Activated naive CD4-positive, alpha-beta T cell (primary cell): ENCODE measurements around the gene ADRM1.

Experiments
- DNase-seq, 4 experiments: peaks; one replicate each; lab custom pipeline; 2025; lab: John Stamatoyannopoulos, UW

ADRM1 gene

DNA sequence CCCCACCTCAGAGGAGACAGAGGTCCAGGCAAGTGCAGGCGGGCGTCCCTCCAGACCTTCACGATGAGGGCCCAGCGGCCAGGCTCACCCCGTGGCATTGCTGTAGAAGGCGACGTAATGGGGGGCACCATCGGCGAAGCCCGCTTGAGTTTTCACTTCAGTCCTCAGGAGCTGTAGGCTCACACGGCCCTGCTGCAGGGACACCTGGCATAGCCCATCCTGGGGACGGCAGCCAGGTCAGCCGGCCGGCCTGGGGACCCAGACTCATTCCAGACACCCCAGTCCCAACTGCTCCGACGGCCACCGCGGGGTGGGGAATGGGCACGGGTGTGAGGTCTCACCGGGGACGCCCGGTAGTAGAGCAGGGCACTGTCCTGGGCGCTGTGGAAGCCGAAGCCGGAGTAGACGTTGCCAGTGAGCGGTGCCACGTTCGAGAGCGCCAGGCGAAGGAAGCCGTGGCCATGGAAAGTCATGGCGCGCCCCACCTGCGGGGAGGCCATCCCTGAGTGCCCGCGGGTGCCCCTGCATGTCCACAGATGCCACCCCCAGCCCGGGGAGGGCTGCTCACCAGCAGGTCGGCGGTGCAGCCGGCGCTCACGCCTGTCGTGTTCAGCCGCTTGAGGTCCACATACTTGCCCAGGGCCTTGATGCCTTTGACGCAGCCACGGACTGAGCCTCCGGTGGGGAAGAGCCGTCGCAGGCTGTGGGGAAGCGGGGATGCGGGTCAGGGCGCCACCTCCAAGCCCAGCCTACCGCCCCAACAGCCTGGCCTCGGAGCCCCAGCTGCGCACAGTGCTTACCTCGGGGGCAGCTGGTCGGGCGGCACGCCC, 9.2 kb downstream of the ADRM1 start:
- no peak for DNase-seq

DNA sequence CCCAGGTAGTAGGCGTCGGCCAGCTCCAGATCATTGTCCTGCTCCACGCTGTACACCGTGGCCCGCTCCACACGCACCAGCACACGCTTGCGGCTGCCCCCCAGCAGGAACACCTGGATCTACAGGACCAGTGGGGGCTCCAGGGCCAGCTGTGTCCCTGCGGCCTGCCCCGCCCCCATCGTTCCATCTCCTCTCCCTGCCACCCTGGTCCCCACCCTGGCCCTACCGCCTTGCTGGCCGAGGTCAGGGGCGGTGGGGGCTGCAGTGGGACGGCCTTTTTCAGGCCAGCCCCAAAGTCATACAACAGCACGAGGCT, 9.8 kb downstream of the ADRM1 start:
- no peak for DNase-seq

DNA sequence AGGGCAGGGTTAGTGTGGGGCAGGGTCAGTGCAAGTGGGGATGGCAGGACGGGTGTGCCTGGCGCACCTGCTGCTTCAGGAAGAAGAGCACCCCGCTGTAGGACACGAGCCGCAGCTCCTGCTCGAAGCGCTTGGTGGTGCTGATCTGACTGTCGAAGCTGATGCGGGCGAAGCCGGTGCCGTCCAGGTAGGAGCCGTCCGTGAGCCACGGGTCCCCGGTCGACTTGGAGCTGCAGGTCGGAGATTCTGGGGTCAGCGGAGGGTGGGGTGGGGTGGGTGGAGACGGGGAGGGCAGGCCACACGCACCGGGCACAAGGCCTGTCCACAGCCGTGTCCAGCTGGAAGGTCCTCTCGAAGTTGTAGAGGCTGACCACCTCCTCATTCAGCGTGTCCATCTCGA, 10.2 kb downstream of the ADRM1 start:
- no peak for DNase-seq

DNA sequence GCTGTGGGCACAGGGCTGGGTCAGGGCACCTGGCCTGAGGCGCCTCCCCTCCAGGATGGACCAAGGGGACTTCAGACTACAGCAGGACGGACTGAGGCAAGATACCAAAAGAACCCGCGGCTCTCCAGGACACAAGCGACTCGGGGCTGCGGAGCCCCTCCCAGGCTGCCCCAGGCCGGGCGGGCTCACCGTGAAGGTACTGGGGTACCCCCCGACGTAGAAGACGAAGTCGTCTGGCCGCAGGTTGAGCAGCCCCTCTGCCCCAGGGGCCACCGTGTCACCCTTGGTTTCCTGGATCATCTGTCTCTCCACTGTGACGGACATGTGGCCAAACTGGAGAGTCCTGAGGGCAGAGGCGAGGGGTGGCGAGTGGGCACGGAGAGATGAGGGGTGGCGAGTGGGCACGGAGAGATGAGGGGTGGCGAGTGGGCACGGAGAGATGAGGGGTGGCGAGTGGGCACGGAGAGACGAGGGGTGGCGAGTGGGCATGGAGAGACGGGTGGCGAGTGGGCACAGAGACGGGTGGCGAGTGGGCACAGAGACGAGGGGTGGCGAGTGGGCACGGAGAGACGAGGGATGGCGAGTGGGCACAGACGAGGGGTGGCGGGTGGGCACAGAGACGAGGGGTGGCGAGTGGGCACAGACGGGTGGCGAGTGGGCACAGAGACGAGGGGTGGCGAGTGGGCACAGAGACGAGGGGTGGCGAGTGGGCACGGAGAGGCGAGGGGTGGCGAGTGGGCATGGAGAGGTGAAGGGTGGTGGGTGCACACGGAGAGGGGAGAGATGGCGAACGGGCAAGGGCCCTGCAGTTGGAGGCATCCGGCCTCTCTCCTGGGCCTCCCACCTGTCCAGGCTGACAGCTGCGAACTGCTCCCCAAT, 10.9 kb downstream of the ADRM1 start:
- DNase-seq, result no peak

DNA sequence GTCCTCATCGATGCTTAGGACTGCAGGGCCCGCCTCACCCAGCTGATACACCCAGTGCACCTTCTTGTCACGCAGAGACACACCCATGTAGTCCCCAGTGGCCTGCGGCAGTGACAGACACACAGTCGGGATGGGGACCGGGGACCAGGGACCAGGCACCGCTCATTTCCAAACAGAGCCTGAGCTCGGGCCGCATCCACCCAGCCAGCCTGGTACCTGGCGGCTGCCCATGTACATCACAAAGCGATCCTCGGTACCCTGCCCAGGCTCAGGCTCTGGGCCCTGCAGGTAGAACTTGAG, 11.5 kb downstream of the ADRM1 start:
- DNase-seq, result no peak

DNA sequence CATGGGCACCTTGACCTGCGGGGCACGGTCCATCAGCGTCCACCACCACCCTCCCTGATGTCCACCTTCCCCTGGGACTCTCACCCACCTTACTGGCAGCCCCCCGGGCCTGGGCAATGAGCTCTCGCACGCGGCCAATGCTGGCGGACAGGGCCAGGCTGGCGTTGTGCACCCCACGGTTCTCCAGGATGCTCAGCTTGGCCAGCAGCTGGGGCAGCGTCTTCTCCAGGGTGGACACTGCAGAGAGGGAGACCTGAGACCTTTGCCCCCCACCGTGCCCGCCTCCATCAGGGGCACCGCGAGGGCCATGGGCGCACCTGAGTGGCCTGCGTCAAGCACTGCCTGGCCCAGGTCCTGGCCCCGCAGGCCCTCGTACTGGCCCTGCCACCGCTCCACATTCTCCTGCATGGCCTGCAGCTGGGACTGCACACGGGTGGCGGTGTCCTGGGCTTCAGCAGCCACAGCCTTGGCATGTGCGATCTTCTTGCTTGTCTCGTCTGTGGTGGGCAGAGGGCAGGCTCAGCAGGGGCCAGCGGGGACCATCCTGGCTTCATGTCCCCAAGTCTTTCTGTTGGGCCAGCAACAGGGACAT, 12.0 kb downstream of the ADRM1 start:
- no peak for DNase-seq

DNA sequence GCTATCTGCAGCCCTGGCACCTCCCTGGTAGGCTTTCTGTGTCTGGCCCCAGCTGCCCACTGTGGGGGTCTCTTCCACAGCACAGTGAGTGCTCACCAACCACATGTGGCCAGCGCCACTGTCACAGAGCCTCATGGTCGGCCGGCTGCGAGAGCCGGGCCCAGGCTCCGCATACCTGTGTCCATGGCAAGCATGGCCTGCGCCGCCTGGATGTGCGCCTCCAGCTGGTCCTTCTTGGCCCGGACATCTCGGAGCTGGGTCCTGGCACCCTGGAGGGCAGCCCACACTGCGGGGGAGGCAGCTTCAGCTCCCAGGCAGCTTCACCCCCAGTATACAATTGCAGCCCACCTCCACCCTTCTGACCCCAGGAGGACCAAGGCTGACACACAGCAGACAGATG, 13.0 kb downstream of the ADRM1 start:
- no peak for DNase-seq

DNA sequence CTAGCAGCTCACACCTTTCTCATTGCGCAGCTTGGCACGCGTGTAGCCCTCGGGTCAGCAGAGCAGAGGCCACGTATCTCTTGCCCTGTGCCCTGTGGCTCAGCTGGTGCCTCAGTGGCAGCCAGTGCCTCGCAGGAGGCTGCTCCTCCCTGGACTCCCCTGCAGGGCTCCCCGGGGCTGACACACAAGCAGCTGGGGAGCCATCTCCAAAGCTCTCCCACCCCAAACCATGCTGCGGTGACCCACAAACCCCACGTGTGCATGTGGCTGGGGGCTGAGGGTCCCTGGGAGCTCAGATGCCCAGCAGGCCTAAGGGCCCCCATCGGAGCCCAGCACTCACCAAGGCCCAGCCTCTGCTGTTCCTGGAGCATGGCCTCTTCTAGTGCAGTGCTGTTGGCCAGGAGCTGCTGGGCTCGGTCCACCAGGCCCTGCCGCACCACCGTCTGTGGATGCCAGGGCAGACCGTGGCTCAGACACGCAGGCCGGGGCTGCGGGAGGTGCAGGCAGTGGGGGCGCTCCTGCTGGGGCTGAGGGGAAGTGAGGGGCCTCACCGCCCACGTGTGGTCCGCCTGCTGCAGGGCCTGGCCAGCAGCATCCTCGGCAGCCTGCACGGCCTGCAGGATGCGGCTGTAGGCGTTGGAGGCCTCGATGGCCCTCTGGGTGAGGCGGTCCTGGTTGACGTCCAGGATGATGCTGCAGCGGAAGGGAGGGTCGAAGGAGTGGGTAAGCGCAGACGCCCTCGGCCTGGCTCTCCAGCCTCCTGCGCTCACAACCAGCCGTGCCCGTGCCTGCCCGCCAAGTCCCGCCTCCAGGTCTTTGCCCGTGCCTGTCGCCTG, 13.8 kb downstream of the ADRM1 start:
- DNase-seq, result no peak

DNA sequence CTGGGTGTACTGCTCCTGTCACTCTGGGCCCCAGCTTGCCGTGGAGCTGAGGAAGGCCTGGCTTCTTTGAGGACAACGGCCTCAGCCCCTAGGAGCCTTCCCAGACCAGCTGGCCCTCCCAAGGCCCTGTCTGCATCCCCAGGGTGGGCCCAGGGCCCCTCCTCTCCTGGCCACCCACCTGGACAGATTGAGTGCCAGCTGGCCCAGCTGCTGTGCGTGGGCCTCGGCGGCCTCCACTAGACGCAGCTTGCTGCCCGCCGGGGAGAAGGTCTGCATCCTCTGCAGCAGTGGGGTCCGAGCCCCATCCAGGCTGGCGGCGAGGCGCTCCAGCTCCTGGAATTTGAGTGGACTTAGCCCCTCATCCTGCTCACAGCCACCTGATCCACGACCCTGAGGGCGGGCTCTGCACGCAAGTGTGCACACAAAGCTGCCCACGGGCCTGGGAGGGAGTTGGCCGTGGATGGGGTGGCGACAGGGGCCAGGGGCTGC, 14.4 kb downstream of the ADRM1 start:
- no peak for DNase-seq

DNA sequence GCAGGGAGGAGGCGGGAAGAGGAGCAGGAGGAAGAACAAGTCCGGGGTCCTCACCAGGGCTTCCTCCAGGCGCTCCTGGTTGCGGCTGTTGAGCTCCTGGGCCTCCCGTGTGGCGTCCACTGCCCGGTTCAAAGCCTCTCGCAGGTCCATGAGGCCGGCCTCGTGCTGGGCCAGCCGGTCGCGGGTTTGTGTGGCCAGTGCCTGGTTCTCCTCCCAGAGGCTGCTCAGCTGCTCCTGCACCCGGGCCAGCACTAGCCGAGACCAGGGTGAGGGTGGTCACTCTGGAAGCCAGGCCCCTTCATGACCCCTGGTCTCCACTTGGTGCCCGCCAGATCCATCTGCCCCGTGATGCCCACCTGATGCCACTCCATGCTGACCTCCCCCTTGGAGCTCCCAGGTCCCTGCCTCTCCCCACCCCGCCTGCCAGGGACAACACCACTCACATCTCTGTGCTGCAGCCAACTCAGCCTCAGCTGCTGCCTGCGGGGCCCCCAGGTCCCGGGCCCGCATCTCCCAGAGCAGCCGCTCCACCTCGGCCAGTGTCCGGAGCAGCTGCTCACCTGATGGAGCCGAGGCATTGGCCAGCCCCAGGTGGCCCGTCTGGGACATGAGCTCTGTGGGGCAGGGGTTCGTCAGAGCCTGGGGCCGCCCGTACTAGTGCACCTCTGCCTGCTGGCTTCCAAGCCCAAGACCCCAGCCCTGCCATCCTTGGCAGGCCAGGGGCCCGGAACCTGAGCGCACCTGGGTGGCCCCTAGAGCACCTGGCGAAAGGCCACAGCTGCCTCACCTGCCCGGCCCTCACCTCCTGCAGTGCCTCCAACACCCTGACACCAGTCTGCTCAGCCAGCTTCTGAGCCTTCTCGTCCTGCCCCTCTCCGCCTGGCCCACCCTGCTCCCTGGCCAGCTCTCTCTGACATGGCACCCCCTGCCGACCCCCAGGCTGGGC, 15.9 kb downstream of the ADRM1 start:
- DNase-seq, result no peak

DNA sequence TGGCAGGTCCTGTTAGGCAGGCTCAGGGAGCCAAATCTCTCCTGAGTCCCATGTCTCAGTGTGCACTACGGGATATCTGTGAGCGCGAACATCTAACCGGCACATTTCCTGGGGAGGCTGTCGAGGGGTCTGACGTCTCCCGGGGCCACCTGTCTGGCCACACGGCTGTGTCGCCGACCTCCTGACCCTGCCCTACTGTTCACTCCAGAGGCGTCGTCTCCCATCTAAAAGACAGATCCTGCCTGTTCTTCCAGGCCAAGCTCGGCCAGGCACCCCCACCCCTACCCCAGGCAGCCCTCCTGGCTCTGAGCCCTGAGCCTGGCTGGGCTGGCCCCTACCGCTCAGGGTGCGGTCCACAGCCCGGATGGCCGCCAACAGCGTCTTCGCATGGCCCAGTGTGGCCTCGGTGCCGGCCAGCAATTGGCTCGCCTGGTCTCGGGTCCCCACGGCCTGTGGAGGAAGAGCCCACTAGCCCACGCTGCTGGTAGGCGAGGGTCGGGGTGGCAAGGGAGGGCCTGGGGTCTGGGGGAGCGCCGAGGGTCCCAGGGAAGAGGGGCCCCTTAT, 16.6 kb downstream of the ADRM1 start:
- DNase-seq, result no peak

DNA sequence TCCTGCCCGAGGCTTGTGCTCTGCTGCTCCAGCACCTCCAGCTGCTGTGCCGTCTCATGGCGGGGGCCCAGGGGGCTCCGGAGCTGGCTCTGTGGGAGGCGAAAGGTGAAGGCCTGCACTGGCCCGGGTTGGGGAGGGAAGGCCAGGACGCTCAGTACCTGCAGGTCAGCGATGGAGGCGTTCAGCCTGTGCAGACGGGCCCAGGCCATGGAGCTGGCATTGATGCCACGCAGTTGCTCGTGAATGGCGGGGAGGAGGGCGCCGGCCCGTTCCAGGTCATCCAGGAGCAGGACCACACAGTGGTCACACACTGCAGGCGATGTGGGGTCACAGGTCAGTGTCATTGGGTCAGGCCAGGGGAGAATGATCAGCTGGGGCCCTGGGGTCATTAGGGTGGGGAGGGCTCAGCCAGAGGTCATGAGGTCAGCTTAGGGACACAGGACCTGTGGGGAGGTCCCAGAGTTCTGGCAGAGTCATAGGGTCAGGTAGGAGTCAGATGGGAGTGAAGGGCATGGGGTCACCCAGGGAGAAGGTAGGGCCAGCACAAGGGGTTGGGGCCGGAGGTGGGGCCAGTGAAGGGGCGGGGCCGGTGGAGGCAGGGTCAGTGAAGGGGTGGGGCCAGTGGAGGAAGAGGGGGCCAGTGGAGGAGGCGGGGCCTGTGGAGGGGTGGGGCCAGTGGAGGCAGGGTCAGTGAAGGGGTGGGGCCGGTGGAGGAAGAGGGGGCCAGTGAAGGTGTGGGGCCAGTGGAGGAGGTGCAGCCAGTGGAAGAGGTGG, 18.0 kb downstream of the ADRM1 start:
- no peak for DNase-seq

DNA sequence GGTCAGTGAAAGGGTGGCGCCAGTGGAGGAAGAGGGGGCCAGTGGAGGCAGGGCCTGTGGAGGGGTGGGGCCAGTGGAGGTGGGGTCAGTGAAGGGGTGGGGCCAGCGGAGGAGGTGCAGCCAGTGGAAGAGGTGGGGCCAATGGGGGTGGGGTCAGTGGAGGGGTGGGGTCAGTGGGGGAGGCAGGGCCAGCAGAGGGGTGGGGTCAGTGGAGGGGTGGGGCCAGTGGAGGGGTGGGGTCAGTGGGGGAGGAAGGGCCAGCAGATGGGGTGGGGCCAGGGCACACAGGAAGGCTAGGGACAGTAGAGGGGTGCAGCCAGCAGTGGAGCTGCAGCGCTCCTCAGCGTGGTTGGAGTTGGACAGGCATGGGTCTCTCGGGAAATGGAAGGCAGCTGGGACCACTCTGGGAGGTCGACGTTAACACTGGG, 18.7 kb downstream of the ADRM1 start:
- DNase-seq, result no peak

DNA sequence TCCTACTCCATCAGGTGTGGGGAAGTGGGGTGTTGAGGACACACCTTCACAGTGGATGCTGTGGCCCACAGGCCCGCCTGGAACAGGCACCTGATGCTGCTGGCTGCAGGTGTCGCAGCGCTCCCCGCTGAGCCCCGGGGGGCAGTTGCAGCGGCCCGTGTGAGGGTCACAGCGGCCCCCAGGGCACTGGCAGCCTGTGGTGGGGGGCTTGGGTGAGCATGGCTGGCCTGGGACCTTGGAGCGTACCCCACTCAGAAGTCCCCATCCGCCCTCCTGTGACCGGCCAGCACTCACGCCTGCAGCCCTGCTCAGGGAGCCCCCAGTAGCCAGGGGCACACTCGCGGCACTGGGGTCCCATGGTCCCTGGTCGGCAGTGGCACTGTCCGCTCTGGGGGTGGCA, 19.2 kb downstream of the ADRM1 start:
- DNase-seq, result no peak

DNA sequence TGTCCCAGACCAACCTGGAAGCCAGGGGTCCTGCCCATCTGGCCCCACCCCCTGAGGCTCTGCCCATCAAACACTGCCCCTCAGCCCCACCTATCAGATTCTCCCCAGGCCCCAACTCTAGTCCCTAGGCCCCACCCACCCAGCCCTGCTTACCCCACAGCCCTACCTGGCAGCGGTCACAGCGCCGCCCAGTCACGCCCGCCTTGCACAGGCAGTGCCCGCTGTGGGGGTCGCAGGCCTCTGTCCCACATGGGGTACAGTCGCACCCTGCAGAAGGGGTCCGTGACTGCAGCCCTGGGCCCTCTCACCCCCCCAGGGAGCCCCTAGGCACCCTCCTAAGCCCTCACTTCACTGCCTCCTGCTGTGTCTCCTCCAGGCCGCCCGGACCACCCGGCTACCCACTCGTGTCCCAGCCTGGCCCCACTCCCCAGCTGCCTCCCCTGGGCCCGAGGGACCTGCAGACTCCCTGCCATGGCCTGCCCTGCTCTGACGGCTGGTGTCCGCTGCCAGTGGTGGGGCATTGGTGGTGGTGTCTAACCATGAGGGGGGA, 19.8 kb downstream of the ADRM1 start:
- no peak for DNase-seq

DNA sequence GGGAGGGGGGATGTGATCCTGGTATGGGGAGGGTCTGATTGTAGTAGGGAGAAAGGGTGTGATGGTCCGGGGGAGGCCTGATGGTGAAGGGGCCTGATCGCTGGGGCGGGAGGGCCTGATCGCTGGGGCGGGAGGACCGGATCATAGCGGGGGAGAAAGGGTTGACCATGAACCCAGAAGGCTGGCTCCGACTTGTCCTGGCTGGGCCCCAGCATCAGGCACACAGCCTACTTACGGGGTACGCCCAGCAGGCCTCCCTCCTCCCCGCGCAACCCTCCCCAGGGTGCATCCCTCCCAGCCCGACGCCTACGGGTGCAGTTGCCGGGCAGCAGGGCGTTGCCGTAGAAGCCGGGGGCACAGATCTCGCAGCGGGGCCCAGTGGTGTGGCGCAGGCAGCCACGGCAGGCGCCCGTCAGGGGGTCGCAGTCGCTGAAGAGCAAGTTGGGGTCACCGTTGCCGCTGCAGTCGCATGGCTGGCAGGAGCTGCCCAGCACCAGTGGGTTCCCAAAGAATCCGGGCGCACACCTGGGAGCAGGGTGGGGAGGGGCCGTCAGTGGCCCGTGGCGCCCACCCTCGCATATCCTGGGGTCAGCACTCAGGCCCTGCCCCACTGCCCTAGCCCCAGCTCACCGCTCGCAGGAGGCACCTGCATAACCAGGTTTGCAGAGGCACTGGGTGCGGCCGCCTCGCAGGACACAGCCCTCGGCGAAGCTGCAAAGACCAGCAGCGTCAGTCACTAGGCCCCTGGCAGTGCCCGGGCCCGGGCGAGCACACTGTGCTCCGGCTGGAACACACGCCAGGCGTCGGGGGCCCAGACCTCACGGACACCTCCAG, 20.6 kb downstream of the ADRM1 start:
- no peak for DNase-seq

DNA sequence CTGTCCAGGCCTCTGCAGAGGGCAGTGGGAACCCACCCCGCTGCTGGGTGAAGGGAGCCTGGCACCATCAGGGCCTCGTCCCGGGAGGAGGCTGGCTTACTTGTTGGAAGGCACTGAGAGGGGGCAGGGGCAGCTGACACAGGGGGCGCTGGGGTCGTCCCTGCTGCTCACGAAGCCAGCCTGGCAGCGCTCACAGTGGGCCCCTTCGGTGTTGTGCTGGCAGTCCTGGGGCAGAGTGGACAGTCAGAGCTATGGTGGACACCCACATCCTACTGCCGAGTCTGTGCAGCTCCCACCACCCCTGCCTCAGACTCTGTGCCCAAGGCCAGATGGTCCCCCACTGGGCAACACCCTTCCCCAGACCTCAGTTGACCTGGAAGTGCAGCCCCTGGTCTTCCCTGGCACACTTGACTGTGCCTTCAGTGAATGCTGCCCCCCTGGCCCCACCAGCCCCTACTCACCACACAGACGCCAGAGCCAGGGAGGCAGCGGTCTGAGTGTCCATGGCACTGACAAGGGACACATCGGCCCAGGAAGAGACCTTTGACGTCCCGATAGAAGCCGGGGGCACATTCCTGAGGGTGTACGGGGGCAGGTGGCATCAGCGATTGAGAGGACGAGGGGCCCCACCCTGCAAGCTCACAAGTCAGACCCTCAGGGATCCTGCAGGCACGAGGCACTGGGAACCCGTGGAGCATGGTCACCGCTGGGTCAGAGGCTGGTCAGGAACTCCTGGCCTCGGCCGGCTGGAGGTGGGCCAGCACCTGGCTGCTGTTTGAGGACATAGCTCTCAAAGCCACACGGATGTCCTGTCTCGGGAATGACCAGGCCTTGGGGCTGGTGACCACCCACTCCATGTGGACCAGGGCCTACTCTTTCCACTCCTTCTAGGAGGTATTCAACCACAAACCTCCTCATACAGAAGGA, 21.4 kb downstream of the ADRM1 start:
- DNase-seq, result no peak
